Lower leg skin (tissue), 4 donors: ENCODE data around the gene RNASEH1. TPM values are rescaled to one million over a fixed set of nuclear protein-coding genes. Genes with fewer than 3 reads are reported as not detected.

ENCODE experiments used
- DNase-seq, 2 donors: peaks; one replicate each; pipeline ENCODE4 v3.0.0-alpha.2; 2019; ENCODE audit warnings: low spot score in 2 of 2
- H3K4me3 ChIP-seq: fragments of 200-600 bp; sonication (generic); 2 replicates; pipeline ENCODE4 v1.5.1; 2017; ENCODE audit warnings: mild to moderate bottlenecking, low read depth; ENCODE audit not compliant: poor library complexity, severe bottlenecking
- CTCF ChIP-seq, 3 donors: fragments of 450-650 bp; IDR thresholded peaks; one replicate each; pipeline ENCODE4 v1.5.1; 2016; ENCODE audit warnings: antibody characterized with exemption in 3 of 3, mild to moderate bottlenecking in 3 of 3, moderate library complexity in 2 of 3
- POLR2A ChIP-seq, 2 donors: fragments of 450-650 bp; IDR thresholded peaks; one replicate each; pipeline ENCODE4 v1.6.1; 2016 to 2017; ENCODE audit warnings: antibody characterized with exemption in 2 of 2, mild to moderate bottlenecking in 1 of 2, moderate library complexity in 1 of 2
- WGBS, 2 donors: methylation state at CpG; one replicate each; pipeline ENCODE4 v1.1.5; 2018; 5-methylcytosine and 5-hydroxymethylcytosine counted together
- intact Hi-C: fragments of 100-400 bp; cut with DNase I; formaldehyde crosslinking; loops from one replicate; pipeline ENCODE4 v1.15.0; 2023; ENCODE audit warnings: low total_unique reads
- total RNA-seq, 4 donors: library from RNA; depleted of rRNA; stranded (reverse); fragments of >200 nt; gene quantifications; one replicate each; pipeline ENCODE4 v1.1.0, GENCODE V29; 2016

RNASEH1 gene
- total RNA-seq, 4 donors from 2014 or later, result 10.7 to 17.1 (median 14.4) TPM

- WGBS, 2 donors, result 93 to 94% methylated on average over 9 of the region's 9 CpGs
- no peak for DNase-seq
- intact Hi-C loops, result no loop called here
- no peak overlapping the region for H3K4me3 ChIP-seq
- no peak for TF ChIP-seq POLR2A (IDR thresholded peaks at IDR 0.05)
- no peak for TF ChIP-seq CTCF (IDR thresholded peaks at IDR 0.05)
Measured at GRCh38 chr2:3566806-3567205, 8.7 kb upstream of the RNASEH1 start.

GRCh38 chr2:3565117-3565516 lies 7.0 kb upstream of the RNASEH1 start:
- TF ChIP-seq POLR2A (IDR thresholded peaks at IDR 0.05) (no peak), CTCF (IDR thresholded peaks at IDR 0.05) (no peak)
- H3K4me3 ChIP-seq, result no peak overlapping the region
- intact Hi-C loops, result no loop called here
- 79 to 89% methylated on average over 6 of the region's 6 CpGs for WGBS, 2 donors
- DNase-seq, result no peak

GRCh38 chr2:3563521-3563976 lies 5.4 kb upstream of the RNASEH1 start:
- no peak overlapping the region for H3K4me3 ChIP-seq
- 94 to 95% methylated on average over 5 of the region's 5 CpGs for WGBS, 2 donors

GRCh38 chr2:3557639-3558204 lies 411 bp downstream of the RNASEH1 start:
- DNase-seq, result peak in 1 of 2 donors; percentile 88
- TF ChIP-seq CTCF (IDR thresholded peaks at IDR 0.05) (no peak), POLR2A (IDR thresholded peaks at IDR 0.05) (no peak)
- WGBS, 2 donors, result 1% methylated on average over 9 to 40 of the region's 40 CpGs
- intact Hi-C loops, result no loop called here
- peak overlapping the region; percentile 99 for H3K4me3 ChIP-seq

More at GRCh38 chr2:3563521-3563976, 5.4 kb upstream of the RNASEH1 start:
- TF ChIP-seq POLR2A (IDR thresholded peaks at IDR 0.05) (no peak), CTCF (IDR thresholded peaks at IDR 0.05) (no peak)
- intact Hi-C loops, result no loop called here
- no peak for DNase-seq

GRCh38 chr2:3553946-3554345 lies 4.2 kb downstream of the RNASEH1 start:
- intact Hi-C loops, result no loop called here
- H3K4me3 ChIP-seq, result no peak overlapping the region
- WGBS, 2 donors, result 89 to 93% methylated on average over 10 of the region's 10 CpGs
- DNase-seq, result no peak
- TF ChIP-seq CTCF (IDR thresholded peaks at IDR 0.05), result no peak
- TF ChIP-seq POLR2A (IDR thresholded peaks at IDR 0.05), result no peak

GRCh38 chr2:3547915-3548314 lies 10.2 kb downstream of the RNASEH1 start:
- TF ChIP-seq POLR2A (IDR thresholded peaks at IDR 0.05) (no peak), CTCF (IDR thresholded peaks at IDR 0.05) (no peak)
- no peak overlapping the region for H3K4me3 ChIP-seq
- 93 to 98% methylated on average over 2 of the region's 2 CpGs for WGBS, 2 donors
- intact Hi-C loops, result no loop called here
- no peak for DNase-seq
